Stimulated activated naive B cell treated with anti-CD40 and anti-IgM and Interleukin-4, amounts not matched to agents 10 μg/mL and 1 μg/mL and 100 μg/mL, for 72 hours (primary cell): Measurements from ENCODE around the gene ETNK2.
"Not testable (repeated sequence)": the region's sequence is repeated elsewhere in the genome, so short reads cannot be mapped to it uniquely, and the experiment has no call there.

Source experiments
- ATAC-seq, 2 donors: fragments of 150-1000 bp; cut with Tn5 transposase; replicated peaks; 2 replicates each; pipeline ENCODE4 v1.10.0; 2021; ENCODE audit warnings: moderate library complexity in 1 of 2
- DNase-seq: peaks from one replicate; pipeline ENCODE4 v3.0.0; 2021
- H3K27ac Mint-ChIP-seq: one replicate; pipeline ENCODE4 v1.8.0; 2022; ENCODE audit warnings: mild to moderate bottlenecking, mixed read lengths
- H3K27me3 Mint-ChIP-seq, 2 donors: one replicate each; pipeline ENCODE4 v1.8.0; 2022; ENCODE audit warnings: mixed read lengths in 2 of 2
- H3K36me3 Mint-ChIP-seq, 2 donors: one replicate each; pipeline ENCODE4 v1.8.0; 2022; ENCODE audit warnings: mixed read lengths in 2 of 2, mild to moderate bottlenecking in 1 of 2
- H3K4me1 Mint-ChIP-seq, 2 donors: one replicate each; pipeline ENCODE4 v1.8.0; 2022; ENCODE audit warnings: mixed read lengths in 2 of 2, mild to moderate bottlenecking in 1 of 2
- H3K4me3 Mint-ChIP-seq, 2 donors: one replicate each; pipeline ENCODE4 v1.8.0; 2022; ENCODE audit warnings: mild to moderate bottlenecking in 2 of 2, mixed read lengths in 2 of 2, moderate library complexity in 1 of 2
- H3K9me3 Mint-ChIP-seq, 2 donors: one replicate each; pipeline ENCODE4 v1.8.0; 2022; ENCODE audit warnings: mixed read lengths in 2 of 2, mild to moderate bottlenecking in 1 of 2

Gene ETNK2

DNA sequence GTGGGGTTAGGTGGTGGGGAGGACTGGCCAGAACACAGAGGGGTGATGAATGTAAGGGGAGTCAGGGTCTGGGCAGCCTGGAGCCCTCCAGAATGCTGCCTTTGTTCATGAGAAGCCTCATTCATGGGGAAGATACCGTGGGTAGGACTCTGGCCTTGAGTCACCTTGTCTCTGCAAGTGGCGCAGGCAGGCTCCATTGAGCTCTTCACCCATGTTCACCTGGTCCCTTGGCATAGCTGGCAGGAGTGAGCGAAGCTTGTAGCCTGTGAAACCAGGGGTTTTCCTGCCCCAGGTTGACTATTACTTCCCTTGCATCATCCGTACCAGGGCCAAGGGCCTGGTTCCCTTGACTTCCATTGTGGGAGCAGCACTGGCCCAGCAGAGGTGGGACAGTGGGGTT is 53.2 kb downstream of the ETNK2 start:
- DNase-seq = no peak
- Mint-ChIP-seq H3K27me3 (peaks cover 15 to 32% of the 10 kb centered on the region in 2 donors), H3K27ac (no peak overlapping the region), H3K4me1 (peaks cover 17 to 18% of the 10 kb centered on the region in 2 donors), H3K36me3 (no peaks in the 10 kb centered on the region), H3K4me3 (no peak overlapping the region), H3K9me3 (no peaks in the 10 kb centered on the region)
- no peak for ATAC-seq

DNA sequence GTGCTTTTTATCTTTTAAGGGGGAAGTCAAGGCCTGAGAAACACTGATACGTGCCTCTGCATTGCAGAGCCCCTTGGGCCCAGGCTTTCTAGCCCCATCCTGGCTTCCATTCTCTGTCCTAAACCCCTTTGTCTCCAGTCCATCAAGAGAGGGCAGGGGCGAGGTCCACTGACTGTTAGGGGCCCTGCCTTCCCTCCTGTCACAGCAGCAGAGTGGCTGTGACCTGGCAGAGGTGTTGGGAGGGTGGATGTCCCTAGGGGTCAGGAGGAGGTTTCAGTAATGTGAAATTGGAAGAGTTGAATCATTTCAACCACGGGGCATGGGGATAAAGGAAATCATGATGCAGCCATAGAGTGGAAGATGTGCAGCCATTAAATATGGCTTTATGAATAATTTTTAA is 54.9 kb downstream of the ETNK2 start:
- H3K27ac Mint-ChIP-seq = no peak overlapping the region

DNA sequence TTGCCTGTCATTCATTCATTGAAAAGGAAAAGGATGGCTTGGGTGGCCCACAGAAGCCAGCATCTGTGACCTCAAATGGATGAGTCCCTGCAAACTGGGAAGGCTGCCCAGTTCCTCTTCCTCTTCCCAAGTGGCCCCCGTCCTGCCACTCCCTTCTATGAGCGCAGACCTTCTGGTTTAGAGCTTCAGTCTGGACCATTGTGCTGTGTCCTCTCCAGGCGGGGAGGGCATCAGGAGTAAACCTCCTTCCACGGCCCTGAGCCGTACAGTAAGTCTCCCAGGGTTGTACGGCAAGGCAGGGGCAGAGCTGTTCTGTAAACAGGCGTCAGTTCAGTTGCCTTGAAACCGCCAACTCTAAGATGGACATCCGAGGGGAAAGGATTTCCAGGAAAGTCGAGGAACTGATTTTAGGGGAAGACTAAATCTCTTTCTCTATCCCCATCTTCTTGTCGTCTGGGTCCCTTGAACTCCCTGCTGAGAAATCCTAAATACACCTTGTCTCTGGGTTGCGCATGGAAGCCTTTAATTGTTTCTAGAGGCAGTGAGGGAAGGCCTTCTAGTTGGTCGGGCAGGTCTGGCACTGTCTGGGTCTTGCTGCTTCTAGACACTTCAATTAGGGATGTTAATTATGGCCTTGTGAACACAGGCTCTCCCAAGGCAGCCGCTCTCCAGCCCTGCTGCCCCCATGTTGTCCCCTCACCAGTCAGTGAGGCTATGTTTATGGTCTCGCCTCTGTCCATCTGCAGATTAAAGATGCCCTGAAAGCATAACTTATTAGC is 56.8 kb downstream of the ETNK2 start:
- DNase-seq (no peak), ATAC-seq (no peak)
- no peak overlapping the region for H3K4me3 Mint-ChIP-seq
- no peaks in the 10 kb centered on the region for H3K36me3 Mint-ChIP-seq
- H3K27me3 Mint-ChIP-seq = peaks cover 23 to 30% of the 10 kb centered on the region in 2 donors
- H3K9me3 Mint-ChIP-seq = no peaks in the 10 kb centered on the region
- H3K27ac Mint-ChIP-seq = no peak overlapping the region
- H3K4me1 Mint-ChIP-seq = peaks cover 0 to 3% of the 10 kb centered on the region in 2 donors

More for the DNA sequence above, 54.9 kb downstream of the ETNK2 start:
- H3K4me1 Mint-ChIP-seq = peaks cover under 1 to 3% of the 10 kb centered on the region in 2 donors
- no peak overlapping the region for H3K4me3 Mint-ChIP-seq
- H3K9me3 Mint-ChIP-seq = no peaks in the 10 kb centered on the region
- no peaks in the 10 kb centered on the region for H3K36me3 Mint-ChIP-seq
- no peak for DNase-seq
- ATAC-seq = no peak
- H3K27me3 Mint-ChIP-seq = peaks cover 22 to 29% of the 10 kb centered on the region in 2 donors

DNA sequence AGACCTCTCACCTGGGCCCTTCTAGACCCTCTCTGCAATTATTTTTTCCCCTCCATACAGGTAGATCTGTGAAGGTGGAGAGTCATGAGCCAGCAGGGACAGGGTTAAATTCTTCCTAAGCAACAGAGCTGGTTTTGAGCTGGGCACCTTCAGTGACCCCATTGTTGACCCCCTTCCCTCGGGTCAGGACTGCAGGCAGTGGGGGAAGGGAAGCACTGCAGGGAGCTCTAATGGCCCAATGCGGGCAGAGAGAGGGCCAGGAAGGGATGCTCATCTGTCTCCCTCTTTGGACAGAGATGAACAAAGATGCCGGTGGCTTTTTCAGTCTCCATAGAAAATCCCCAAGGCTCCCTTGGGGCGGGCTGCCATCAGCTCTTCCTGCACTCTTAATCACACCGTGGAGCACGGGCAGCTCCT is 57.5 kb downstream of the ETNK2 start:
- peaks cover 0 to 3% of the 10 kb centered on the region in 2 donors for H3K4me1 Mint-ChIP-seq
- H3K27me3 Mint-ChIP-seq = peaks cover 23 to 29% of the 10 kb centered on the region in 2 donors
- DNase-seq (no peak), ATAC-seq (no peak)
- no peak overlapping the region for H3K4me3 Mint-ChIP-seq
- H3K9me3 Mint-ChIP-seq = no peaks in the 10 kb centered on the region
- H3K36me3 Mint-ChIP-seq = no peaks in the 10 kb centered on the region
- no peak overlapping the region for H3K27ac Mint-ChIP-seq

DNA sequence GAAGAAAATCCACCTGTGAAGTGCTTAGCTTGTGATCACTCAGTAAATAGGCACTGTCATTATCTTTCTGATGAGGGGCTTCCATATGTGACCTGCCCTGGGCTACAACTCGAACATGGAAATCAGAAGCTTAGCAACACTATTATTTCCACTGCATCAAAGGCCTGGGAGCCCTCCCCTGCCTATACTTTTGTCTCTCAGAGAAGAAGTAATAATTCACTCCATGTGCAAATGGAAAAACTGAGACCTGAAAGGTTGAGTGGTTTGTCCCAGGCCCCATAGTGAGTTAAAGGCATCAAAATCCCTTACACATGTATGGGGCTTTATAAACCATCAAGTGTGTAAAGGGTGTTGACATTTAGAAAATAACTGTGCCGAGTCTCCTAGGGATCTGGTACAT is 58.1 kb downstream of the ETNK2 start:
- no peaks in the 10 kb centered on the region for H3K9me3 Mint-ChIP-seq
- no peak overlapping the region for H3K4me3 Mint-ChIP-seq
- H3K4me1 Mint-ChIP-seq = peaks cover 0 to 3% of the 10 kb centered on the region in 2 donors
- no peak overlapping the region for H3K27ac Mint-ChIP-seq
- DNase-seq = no peak
- no peak for ATAC-seq
- H3K36me3 Mint-ChIP-seq = no peaks in the 10 kb centered on the region
- H3K27me3 Mint-ChIP-seq = peaks cover 23 to 29% of the 10 kb centered on the region in 2 donors

DNA sequence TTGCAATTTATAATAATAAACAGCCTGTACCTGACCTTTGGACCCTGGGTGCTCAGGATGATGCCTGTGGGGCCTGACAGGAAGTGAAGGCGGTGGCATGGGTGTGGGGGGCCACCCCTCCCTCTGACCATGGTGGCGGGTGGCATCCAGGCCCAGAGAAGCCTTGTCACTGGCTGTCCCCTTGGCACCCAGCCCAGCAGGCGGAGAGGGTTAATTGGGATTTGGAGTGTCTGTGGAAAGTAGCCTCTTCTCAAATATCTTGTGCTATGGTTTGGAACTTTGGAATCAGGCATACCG is 58.5 kb downstream of the ETNK2 start:
- H3K4me1 Mint-ChIP-seq = peaks cover 0 to 3% of the 10 kb centered on the region in 2 donors
- H3K4me3 Mint-ChIP-seq = no peak overlapping the region
- no peak for ATAC-seq
- H3K9me3 Mint-ChIP-seq = no peaks in the 10 kb centered on the region
- no peaks in the 10 kb centered on the region for H3K36me3 Mint-ChIP-seq
- no peak overlapping the region for H3K27ac Mint-ChIP-seq
- DNase-seq = no peak
- H3K27me3 Mint-ChIP-seq = peaks cover 23 to 29% of the 10 kb centered on the region in 2 donors

DNA sequence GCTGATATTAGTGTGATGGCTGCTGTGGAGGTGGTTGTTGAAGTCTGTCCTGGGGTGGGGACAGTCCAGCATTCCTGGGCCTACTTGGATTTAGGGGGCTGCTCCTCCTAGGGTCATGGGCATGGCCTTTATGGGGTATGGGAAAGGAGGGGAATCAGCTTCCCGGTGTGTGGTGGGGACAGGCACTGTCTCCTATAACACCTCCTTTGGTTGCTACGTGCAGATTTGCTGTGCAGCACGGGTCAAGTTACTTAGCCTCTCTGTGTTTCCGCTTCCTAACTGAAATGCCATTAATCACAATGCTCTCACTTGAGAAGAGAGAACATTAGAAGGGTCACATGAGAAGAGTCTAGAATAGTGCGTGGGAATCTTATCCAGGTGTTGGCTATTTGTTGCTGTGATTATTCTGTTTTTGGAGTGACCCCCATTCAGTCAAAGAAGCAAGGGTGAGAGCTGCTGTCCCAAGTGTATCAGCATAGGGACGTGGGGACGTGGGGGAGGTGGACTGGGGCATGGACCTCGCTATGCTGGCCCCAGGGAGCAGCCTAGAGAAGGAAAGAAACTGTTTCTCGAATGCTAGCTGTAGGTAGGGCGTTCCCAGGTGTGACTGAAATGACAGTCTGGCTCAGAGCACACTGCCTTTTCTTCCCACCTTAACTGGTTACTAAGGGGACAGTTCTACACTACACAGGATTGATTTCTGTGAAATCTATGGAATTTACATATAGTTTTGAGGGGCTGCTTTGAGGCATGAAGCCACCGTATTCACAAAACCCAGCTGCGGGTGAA is 59.0 kb downstream of the ETNK2 start:
- no peak overlapping the region for H3K4me3 Mint-ChIP-seq

DNA sequence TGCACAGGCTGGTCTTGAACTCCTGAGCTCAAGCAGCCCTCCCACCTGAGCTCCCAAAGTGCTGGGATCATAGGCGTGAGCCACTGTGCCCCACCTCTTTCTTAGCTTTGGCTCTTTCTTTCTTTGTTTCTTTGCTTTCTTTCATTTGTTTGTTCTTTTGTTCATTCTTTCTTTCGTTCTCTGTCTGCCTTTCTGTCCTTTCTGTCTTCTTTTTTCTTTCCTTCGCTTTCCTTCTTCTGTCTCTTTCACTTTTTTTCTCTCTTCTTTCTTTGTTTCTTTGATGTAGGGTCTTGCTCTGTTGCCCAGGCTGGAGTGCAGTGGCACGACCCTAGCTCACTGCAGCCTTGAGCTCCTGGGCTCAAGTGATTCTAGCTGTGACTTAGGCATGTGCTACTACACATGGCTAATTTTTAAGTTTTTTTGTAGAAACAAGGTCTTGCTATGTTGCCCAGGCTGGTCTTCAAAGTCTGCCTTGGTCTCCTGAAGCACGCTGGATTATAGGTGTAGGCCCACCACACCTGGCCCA is 60.0 kb downstream of the ETNK2 start:
- no peak for ATAC-seq
- Mint-ChIP-seq H3K4me3 (no peak overlapping the region), H3K27me3 (peaks cover 21 to 29% of the 10 kb centered on the region in 2 donors), H3K9me3 (no peaks in the 10 kb centered on the region), H3K4me1 (peaks cover 0 to 1% of the 10 kb centered on the region in 2 donors), H3K27ac (no peak overlapping the region), H3K36me3 (no peaks in the 10 kb centered on the region)
- DNase-seq = no peak

More for the DNA sequence above, 59.0 kb downstream of the ETNK2 start:
- H3K27ac Mint-ChIP-seq = no peak overlapping the region
- H3K9me3 Mint-ChIP-seq = no peaks in the 10 kb centered on the region
- ATAC-seq (no peak), DNase-seq (no peak)
- peaks cover 0 to 3% of the 10 kb centered on the region in 2 donors for H3K4me1 Mint-ChIP-seq
- peaks cover 23 to 29% of the 10 kb centered on the region in 2 donors for H3K27me3 Mint-ChIP-seq
- H3K36me3 Mint-ChIP-seq = no peaks in the 10 kb centered on the region

DNA sequence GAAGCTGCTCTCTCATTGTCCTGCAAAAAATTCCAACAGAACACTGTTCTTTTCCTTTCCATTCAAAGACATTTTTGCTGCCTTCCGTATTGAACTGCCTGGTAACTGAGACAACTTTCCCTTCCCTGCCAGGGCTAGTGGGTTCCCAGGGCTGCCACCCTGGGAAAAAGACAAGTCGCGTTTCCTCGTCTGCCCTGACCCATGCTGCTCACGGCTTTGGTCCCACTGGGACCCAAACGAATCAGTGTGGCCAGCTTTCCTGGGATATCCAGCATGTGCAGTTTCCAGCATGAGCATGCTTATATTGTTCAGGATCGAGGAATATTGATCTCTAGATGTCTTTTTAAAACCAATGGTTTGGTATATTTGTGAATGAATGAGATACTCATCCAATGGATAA is 60.8 kb downstream of the ETNK2 start:
- H3K4me1 Mint-ChIP-seq = peaks cover 0 to 1% of the 10 kb centered on the region in 2 donors
- ATAC-seq (no peak), DNase-seq (no peak)
- H3K36me3 Mint-ChIP-seq = no peaks in the 10 kb centered on the region
- H3K27me3 Mint-ChIP-seq = peaks cover 18 to 28% of the 10 kb centered on the region in 2 donors
- H3K4me3 Mint-ChIP-seq = no peak overlapping the region
- no peak overlapping the region for H3K27ac Mint-ChIP-seq
- no peaks in the 10 kb centered on the region for H3K9me3 Mint-ChIP-seq

DNA sequence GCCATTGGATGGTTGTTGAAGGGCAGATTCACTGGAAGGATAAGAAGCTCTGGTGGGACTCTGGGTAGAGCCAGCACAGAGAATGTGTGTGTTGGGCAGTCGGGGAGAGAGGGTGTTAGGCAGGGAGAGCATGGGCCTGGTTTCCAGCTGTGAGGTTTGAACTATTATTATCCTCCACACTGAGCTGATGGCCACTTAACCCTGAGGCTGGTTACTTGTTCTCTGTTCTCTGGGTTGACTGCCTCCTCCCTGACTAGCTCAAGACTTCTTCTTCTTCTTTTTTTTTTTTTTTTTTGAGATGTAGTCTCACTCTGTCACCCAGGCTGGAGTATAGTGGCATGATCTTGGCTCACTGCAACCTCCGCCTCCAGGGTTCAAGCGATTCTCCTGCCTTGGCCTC is 61.7 kb downstream of the ETNK2 start:
- DNase-seq, H3K9me3 Mint-ChIP-seq, H3K27ac Mint-ChIP-seq, H3K36me3 Mint-ChIP-seq, ATAC-seq, H3K4me3 Mint-ChIP-seq, H3K4me1 Mint-ChIP-seq: not testable (repeated sequence)
- H3K27me3 Mint-ChIP-seq = peaks cover 13 to 20% of the 10 kb centered on the region in 2 donors

DNA sequence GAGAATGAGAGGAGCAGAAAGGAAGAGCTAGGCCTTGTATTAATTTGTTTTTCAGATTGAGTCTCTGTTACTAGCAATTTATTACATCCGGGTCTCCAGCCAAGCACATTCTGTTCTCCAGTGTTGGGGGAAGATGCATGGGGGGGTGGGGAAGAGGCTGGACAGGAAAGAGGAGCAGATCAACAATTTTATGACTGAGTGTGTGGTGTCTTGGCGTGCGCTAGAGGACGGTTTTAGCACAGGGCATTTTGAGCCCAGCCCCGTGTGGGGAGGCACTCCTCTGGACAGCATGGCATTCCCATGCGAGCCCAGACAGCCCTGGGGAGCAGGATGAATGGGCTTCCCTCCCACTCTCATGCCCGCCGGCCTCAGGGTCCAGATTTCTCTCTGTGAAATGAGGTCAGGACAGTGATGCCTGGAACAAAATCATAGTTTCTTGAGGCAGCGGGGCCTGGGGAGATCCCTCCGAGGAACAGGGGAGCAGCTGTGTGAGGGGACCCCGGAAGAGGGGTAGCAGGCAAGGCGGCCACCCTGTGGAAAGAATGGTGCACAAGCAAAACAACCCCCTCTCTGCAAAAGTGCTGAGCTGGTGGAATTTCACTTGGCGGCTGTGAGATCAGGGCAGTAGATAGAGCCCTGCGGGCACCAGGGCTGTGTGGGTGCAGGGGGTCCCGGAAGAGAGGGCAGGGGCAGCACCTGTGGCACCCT is 62.6 kb downstream of the ETNK2 start:
- ATAC-seq = no peak
- H3K4me1 Mint-ChIP-seq = no peaks in the 10 kb centered on the region
- DNase-seq = no peak
- no peak overlapping the region for H3K27ac Mint-ChIP-seq
- H3K4me3 Mint-ChIP-seq = no peak overlapping the region
- no peaks in the 10 kb centered on the region for H3K9me3 Mint-ChIP-seq
- no peaks in the 10 kb centered on the region for H3K36me3 Mint-ChIP-seq
- peaks cover 11 to 13% of the 10 kb centered on the region in 2 donors for H3K27me3 Mint-ChIP-seq

DNA sequence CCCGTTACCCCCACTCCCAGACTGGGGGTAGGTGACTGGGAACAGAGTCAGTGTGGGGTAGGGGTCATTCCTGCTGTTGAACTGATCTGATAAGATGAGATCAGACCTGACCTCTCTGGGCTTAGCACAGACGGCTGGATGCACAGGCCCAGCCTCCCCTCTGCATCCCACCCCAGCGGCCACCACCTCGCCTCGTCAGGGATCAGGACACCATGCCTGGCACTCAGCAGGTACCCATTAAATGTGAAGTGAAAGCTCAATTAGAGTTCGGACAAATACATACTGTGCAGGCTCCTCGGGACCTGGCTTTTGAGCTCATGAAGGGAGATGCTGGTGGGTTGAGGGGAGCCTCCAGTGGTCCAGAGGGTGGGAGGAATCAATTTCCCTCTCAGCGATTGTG is 63.2 kb downstream of the ETNK2 start:
- no peak overlapping the region for H3K4me3 Mint-ChIP-seq

DNA sequence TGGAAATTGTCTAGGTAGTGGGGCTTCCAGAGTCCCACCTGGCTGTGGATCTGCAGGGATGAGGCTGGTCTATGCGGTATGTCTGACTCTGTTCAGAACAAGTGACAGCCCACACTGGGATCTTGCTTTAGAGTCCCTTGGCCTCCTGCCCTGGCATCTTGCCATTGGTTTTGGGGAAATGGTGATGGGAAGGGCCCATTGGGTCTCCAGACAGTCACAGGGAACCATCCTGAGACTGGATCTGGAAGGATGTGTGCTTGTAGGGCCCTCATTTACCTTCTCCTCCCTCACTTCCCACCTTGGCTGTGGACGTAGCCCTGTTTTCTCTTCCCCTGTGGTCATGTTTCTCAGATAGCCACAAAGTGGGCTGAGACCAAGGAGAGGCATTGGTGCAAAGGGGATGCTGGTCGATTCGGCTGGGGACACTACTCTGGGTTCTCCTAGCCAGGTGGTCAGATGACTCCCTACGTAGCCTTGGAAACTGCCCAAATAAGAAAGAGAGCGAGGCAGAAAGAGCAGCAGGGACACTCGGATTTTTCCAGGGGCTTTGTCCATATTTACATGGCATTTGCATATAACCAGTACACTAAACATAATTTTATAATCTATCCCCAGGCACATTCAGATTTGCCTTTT is 63.8 kb downstream of the ETNK2 start:
- DNase-seq (no peak), ATAC-seq (no peak)
- no peak overlapping the region for H3K27ac Mint-ChIP-seq
- peaks cover 13% of the 10 kb centered on the region in 2 donors for H3K27me3 Mint-ChIP-seq
- no peak overlapping the region for H3K4me3 Mint-ChIP-seq
- H3K4me1 Mint-ChIP-seq = no peaks in the 10 kb centered on the region
- H3K9me3 Mint-ChIP-seq = no peaks in the 10 kb centered on the region
- H3K36me3 Mint-ChIP-seq = no peaks in the 10 kb centered on the region

More for the DNA sequence above, 63.2 kb downstream of the ETNK2 start:
- H3K27ac Mint-ChIP-seq = no peak overlapping the region
- no peak for ATAC-seq
- DNase-seq = no peak
- peaks cover 13% of the 10 kb centered on the region in 2 donors for H3K27me3 Mint-ChIP-seq
- H3K9me3 Mint-ChIP-seq = no peaks in the 10 kb centered on the region
- H3K4me1 Mint-ChIP-seq = no peaks in the 10 kb centered on the region
- H3K36me3 Mint-ChIP-seq = no peaks in the 10 kb centered on the region
